DMS 273 (cell line): Measurements from ENCODE around the gene FTSJ1.
A peak's percentile ranks its signal among the peaks of the same experiment; 100 is the strongest.
"Not testable (repeated sequence)": the region's sequence is repeated elsewhere in the genome, so short reads cannot be mapped to it uniquely, and the experiment has no call there.

Experiments
- DNase-seq: peaks from one replicate; lab custom pipeline; 2025; ENCODE audit not compliant: unreplicated experiment; lab: John Stamatoyannopoulos, UW

FTSJ1 gene

DNA sequence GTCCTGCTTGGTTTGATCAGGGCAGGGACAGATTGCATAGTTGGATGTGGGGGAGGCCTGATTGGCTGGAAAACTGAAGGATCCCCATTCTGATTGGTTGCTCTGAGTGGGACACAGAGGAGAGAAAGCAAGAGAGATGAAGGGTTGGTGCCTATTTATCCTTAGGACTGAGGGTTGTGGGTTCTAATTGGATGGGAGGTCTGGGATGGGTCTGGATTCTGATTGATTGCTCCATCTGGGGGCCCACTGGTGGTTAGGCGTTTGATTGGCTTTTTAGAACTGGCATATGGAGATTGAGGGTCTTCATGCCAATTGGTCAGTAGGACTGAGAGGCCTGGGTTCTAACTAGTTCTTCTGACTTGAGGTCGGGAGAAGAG, 45.0 kb downstream of the FTSJ1 start:
- peak; percentile 59 for DNase-seq

DNA sequence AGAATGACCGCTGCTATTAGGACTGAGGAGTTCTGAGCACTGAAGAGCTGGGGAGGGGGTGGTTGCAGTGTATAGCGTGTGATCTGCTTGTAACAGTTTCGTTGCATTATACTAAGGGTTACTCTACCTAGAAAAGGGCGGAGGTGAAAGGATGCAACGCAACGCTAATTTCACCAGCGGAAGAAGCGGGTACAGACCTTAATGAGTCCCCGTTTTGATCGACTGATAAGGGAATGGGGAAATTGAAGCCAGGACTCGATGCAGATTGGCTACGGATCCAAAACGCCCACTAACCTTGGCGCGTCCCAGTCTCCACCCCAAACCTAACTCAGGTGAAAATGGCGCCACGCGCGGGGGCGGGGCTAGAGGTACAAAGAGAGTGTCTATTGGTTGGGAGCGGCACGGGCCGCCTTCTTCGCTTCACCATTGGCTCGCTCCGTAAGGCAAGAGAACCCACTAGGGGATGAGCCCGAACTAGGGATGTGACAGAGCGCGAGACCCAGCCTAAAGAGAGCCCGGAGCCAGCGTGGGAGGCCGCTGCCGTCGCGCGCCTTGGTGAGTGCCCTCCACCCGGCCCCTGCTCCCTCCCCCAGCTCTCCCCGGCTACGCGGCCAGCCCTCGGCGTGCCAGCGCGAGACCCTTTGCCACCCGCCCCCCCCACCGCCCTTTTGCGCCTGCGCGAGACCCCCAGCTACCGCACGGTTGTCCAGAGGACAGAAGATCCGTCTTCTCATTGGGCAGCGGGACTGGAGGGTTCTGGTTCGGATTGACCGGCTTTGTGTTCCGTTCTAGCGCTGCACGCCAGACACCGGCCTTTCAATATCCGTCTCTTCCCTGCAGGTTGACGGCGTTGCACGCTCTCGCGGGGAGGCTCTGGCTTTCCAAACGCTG, 45.6 kb downstream of the FTSJ1 start, which contains the start of gene EBP:
TSS of gene EBP (plus strand) at position 456 of the 891 bp plus-strand sequence. CDS start 1,964 bp downstream, outside the sequence.
- DNase-seq: peak; percentile 98

DNA sequence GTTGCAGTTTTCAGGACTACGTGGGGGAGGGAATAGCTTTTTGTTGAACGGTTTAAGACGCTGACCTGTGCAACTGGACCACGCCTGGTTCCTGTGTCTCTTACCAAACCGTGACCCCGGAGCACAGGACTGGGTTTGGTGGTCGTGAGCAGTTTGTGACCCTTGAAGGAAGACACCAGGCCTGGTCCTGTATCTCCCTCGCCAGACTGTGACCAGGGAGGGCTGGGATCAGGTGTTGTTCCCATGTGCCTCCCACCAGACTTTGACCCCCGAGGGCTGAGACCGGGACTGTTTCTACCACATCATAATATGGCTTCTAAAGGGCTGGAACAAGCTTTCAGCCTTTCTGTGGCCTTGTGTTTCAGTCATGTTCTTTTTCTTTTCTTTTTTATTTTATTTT, 46.3 kb downstream of the FTSJ1 start:
- no peak for DNase-seq

DNA sequence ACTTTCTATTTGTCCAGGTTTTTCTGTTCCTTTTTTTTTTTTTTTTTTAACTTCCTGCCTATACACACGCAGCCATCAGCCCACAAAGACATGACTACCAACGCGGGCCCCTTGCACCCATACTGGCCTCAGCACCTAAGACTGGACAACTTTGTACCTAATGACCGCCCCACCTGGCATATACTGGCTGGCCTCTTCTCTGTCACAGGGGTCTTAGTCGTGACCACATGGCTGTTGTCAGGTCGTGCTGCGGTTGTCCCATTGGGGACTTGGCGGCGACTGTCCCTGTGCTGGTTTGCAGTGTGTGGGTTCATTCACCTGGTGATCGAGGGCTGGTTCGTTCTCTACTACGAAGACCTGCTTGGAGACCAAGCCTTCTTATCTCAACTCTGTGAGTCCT, 47.7 kb downstream of the FTSJ1 start:
- DNase-seq: no peak

DNA sequence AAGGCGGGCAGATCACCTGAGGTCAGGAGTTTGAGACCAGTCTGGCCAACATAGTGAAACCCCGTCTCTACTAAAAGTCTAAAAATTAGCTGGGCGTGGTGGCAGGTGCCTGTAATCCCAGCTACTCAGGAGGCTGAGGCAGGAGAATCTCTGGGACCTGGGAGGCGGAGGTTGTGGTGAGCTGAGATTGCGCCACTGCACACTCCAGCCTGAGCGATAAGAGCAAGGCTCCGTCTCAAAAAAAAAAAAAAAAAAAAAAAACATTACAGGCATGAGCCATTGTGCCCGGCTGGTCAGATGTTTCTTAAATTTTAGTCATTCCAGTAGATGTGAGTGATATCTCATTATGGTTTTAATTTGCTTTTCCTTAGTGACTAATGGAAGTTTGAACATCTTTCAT, 49.9 kb downstream of the FTSJ1 start:
- not testable (repeated sequence) for DNase-seq

DNA sequence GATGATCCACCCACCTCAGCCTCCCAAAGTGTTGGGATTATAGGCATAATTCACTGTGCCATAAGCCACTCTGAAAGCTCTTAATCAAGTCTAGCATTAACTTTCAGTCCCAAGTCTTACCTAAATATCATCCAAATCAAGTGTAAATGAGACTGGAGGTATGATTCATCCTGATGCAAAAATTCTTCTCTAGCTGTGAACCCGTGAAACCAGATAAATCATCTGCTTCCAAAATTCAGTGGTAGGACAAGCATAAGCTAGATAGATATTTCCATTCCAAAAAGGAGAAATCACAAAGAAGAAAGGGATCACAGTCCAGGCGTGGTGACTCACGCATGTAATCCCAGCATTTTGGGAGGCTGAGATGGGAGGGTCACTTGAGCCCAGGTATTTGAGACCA, 54.7 kb downstream of the FTSJ1 start:
- no peak for DNase-seq

DNA sequence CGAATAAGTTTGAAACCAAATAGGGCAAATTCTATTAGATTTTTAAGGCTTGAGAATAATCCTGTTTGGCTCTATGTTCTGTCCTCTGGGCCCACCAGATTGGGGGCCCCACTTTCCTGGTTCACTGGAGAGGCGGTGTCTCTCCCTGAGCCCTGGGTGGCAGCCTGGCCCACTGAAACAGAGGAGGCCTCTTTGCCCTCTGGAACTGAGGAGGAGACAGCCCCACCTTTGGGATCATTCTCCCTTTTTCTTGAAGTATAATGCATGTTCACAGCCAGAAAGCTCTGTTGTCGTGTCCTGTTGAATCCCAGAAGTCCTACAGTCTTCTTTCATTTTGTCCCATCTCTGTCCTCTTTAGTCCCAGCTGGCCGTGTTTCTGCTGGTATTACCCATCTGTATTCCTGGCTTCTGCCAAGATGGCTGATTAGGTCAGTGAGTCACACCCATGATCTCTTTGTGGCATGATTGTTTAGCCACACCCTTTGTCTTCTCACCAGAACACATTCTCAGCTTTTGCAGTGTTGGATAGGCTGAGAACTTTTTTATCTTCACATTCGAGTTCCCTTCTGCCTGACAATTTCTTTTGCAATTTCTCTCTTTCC, 55.5 kb downstream of the FTSJ1 start:
- DNase-seq: peak; percentile 49

DNA sequence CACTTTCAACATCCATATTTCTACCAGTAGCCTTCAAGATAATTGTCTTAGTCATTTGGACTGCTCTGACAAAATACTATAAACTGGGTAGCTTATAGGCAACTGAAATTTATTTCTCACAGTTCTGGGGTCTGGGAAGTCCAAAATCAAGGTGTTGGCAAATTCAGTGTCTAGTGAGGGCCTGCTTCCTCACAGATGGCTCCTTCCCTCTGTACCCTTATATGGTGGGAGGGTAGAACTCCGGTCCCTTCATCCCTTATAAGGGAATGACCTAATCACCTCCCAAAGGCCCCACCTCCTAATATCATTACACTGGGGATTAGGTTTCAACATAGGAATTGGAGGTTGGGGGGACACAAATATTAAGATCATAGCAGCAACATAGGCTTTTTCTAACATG, 56.2 kb downstream of the FTSJ1 start:
- DNase-seq: peak; percentile 57

DNA sequence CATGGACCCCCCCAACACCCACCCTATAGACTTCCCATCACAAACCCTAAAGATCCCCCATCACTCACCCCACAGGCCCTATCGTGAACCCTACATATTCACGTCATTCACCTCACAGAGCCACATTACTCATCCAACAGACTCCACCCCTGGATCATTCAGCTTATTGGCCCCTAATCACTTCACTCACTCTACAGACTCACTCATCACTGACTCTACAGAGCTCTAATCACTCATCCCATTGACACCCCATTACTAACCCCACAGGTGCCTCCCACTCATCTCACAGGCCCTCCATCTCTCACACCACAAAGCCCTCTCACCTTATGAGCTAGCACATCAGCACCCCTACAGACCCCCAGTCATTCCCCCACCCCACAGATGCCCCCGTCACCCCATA, 57.2 kb downstream of the FTSJ1 start:
- DNase-seq: no peak
